GM12878 (cell line): ENCODE results near the gene CACNA2D3. TPM values are rescaled to one million over a fixed set of nuclear protein-coding genes. Genes with fewer than 3 reads are reported as not detected.

Source experiments
- ATAC-seq: fragments of 200-7000 bp; cut with Tn5 transposase; 3 replicates; pipeline ENCODE4 v1.9.1; 2020; ENCODE audit warnings: mild to moderate bottlenecking, moderate library complexity
- BruUV-seq: library from RNA; stranded (reverse); fragments of 400-500 nt; replicated peaks from 2 replicates; lab custom pipeline; 2021; lab: Mats Ljungman, UMichigan
- CTCF ChIA-PET: fragments of 300-600 bp; sonication (Branson Sonifier 250); formaldehyde crosslinking; extraction: SDS; loops from one replicate; lab custom pipeline; 2021; ENCODE audit warnings: inconsistent platforms; lab: Yijun Ruan, JAX
- POLR2A ChIA-PET: fragments of 350-600 bp; formaldehyde crosslinking; extraction: SDS; loops from one replicate; lab custom pipeline; 2021; ENCODE audit warnings: inconsistent platforms; lab: Charles Lee
- RAD21 ChIA-PET: fragments of 300-600 bp; sonication (Branson Sonifier 250); formaldehyde crosslinking; loops from one replicate; lab custom pipeline; 2023; ENCODE audit warnings: antibody characterized with exemption; ENCODE audit not compliant: unreplicated experiment; lab: Charles Lee
- SMC1A ChIA-PET: fragments of 300-600 bp; sonication (Branson Sonifier 250); formaldehyde crosslinking; loops from one replicate; lab custom pipeline; 2023; ENCODE audit not compliant: unreplicated experiment, uncharacterized antibody; lab: Charles Lee
- DNase-seq: peaks from one replicate; pipeline ENCODE4 v3.0.0-alpha.2; 2011; ENCODE audit warnings: low read depth, low spot score
- FAIRE-seq: peaks from 3 replicates; lab custom pipeline; 2011; peaks lifted over from hg19 to GRCh38; lab: Jason Lieb, UNC
- H2AFZ ChIP-seq: 2 replicates; pipeline ENCODE4 v1.6.0; 2011; ENCODE audit warnings: low read depth, low read length, control low read depth; ENCODE audit not compliant: control insufficient read depth
- H3K27ac ChIP-seq: 2 replicates; pipeline ENCODE4 v1.5.1; 2011; ENCODE audit warnings: control low read depth; ENCODE audit not compliant: control insufficient read depth, insufficient read depth
- H3K27me3 ChIP-seq, 2 experiments: replicated peaks in 1 of 2; 2 replicates each; pipeline versions ENCODE4 v1.6.0 to v1.6.1; 2011; ENCODE audit warnings: low read length in 1 of 2; ENCODE audit not compliant: control insufficient read depth in 2 of 2, insufficient read depth in 2 of 2
- H3K36me3 ChIP-seq, 2 experiments: 2 replicates each; pipeline ENCODE4 v1.5.1; 2011; ENCODE audit warnings: low read length in 1 of 2; ENCODE audit not compliant: control insufficient read depth in 2 of 2, insufficient read depth in 2 of 2
- H3K4me1 ChIP-seq: 2 replicates; pipeline ENCODE4 v1.6.1; 2011; ENCODE audit warnings: mild to moderate bottlenecking, low read length, moderate library complexity, mixed read lengths; ENCODE audit not compliant: control insufficient read depth, insufficient read depth
- H3K4me2 ChIP-seq: 2 replicates; pipeline ENCODE4 v1.6.0; 2011; ENCODE audit warnings: control low read depth; ENCODE audit not compliant: control insufficient read depth, insufficient read depth
- H3K4me3 ChIP-seq: fragments of 200-600 bp; sonication (generic); 2 replicates; pipeline ENCODE4 v1.5.1; 2016
- H3K79me2 ChIP-seq: 2 replicates; pipeline ENCODE4 v1.6.0; 2011; ENCODE audit warnings: low read length; ENCODE audit not compliant: control insufficient read depth, insufficient read depth
- H3K9ac ChIP-seq: 2 replicates; pipeline ENCODE4 v1.8.0; 2011; ENCODE audit warnings: low read length, control low read depth, mixed read lengths; ENCODE audit not compliant: control insufficient read depth, insufficient read depth
- H3K9me3 ChIP-seq: replicated peaks from 3 replicates; pipeline ENCODE4 v1.5.1; 2011; ENCODE audit warnings: mild to moderate bottlenecking, low read length; ENCODE audit not compliant: control insufficient read depth, insufficient read depth
- H4K20me1 ChIP-seq: 2 replicates; pipeline ENCODE4 v1.6.0; 2011; ENCODE audit not compliant: control insufficient read depth, insufficient read depth
- BHLHE40 ChIP-seq, 2 experiments: fragments of 450-650 bp in 1 of 2; IDR thresholded peaks; 2 replicates each; pipeline ENCODE4 v1.6.1; 2011 to 2017; ENCODE audit warnings: low read depth in 2 of 2, borderline replicate concordance in 1 of 2, improper control_type of control experiment in 1 of 2, low read length in 1 of 2, mild to moderate bottlenecking in 1 of 2
- CHD1 ChIP-seq: IDR thresholded peaks from 2 replicates; pipeline ENCODE4 v1.6.1; 2012; ENCODE audit warnings: low read depth, low read length, improper control_type of control experiment
- HDAC2 ChIP-seq: fragments of 200-600 bp; sonication (generic); IDR thresholded peaks from 2 replicates; pipeline ENCODE4 v1.6.1; 2017
- NBN ChIP-seq: fragments of 450-650 bp; IDR thresholded peaks from 2 replicates; pipeline ENCODE4 v1.6.1; 2016
- SREBF2 ChIP-seq: IDR thresholded peaks from 2 replicates; pipeline ENCODE4 v1.6.1; 2012; ENCODE audit warnings: mild to moderate bottlenecking, low read length
- TCF7 ChIP-seq: IDR thresholded peaks from 2 replicates; pipeline ENCODE4 v1.6.1; 2014; ENCODE audit warnings: antibody characterized with exemption, borderline replicate concordance
- WGBS: methylation state at CpG from one replicate; pipeline ENCODE4 v1.1.6; 2016; ENCODE audit warnings: low lambda C conversion rate; ENCODE audit not compliant: insufficient replicate concordance, insufficient coverage; ENCODE audit errors: missing lambda C conversion rate; 5-methylcytosine and 5-hydroxymethylcytosine counted together
- in situ Hi-C: fragments of 300-500 bp; cut with MboI; formaldehyde crosslinking; loops from 9 replicates; pipeline ENCODE4 v1.14.3; 2018; ENCODE audit warnings: mixed read lengths
- intact Hi-C: fragments of 100-400 bp; cut with micrococcal nuclease; formaldehyde crosslinking; loops from one replicate; pipeline ENCODE4 v1.14.2; 2022; ENCODE audit not compliant: unreplicated experiment
- polyA plus RNA-seq, 11 experiments: library from polyadenylated mRNA; depleted of rRNA in 4 of 11; unstranded in 6 of 11; stranded (reverse) in 5 of 11; fragments of >200 nt; fragmentation: Nextera tagmentation in 4 of 11; fragmentation: Illumina TruSeq in 1 of 11; extraction: Ambion mirVana in 4 of 11; extraction: Trizol in 1 of 11; gene quantifications; 1 replicate in 1 of 11; 2 replicates in 10 of 11; pipeline versions ENCODE4 v1.2.1 to v1.2.3, GENCODE V29; 2011 to 2016; ENCODE audit warnings: inconsistent platforms in 2 of 11, missing spikeins in 2 of 11, low read depth in 1 of 11
- total RNA-seq, 4 experiments: library from RNA; depleted of rRNA in 3 of 4; stranded (reverse); fragments of >200 nt in 3 of 4; fragmentation: Illumina TruSeq in 1 of 4; extraction: Trizol in 1 of 4; gene quantifications; 2 replicates each; pipeline versions ENCODE4 v1.2.1 to v1.2.3, GENCODE V29; 2013 to 2021
- TF ChIP-seq, protein P1 (sequence below), 3 experiments: IDR thresholded peaks in 2 of 3; conservative IDR thresholded peaks in 1 of 3; 2 replicates each; pipeline ENCODE4 v1.5.1; 2011; ENCODE audit warnings: low read depth in 3 of 3, low read length in 3 of 3, mild to moderate bottlenecking in 3 of 3, control low read depth in 2 of 3, moderate library complexity in 2 of 3, inconsistent platforms in 1 of 3, mixed read lengths in 1 of 3; ENCODE audit not compliant: control insufficient read depth in 2 of 3, insufficient read depth in 1 of 3; ENCODE audit errors: extremely low read depth in 1 of 3
- TF ChIP-seq, protein P2 (sequence below): fragments of 150-350 bp; IDR thresholded peaks from 2 replicates; pipeline ENCODE4 v1.6.1; 2016; ENCODE audit warnings: low read depth, low read length

The CACNA2D3 gene
- total and polyA plus RNA-seq, 10 of the 15 experiments (the other 5 are each of a cell fraction or from before 2014, with no cell fraction given), result not detected

DNA sequence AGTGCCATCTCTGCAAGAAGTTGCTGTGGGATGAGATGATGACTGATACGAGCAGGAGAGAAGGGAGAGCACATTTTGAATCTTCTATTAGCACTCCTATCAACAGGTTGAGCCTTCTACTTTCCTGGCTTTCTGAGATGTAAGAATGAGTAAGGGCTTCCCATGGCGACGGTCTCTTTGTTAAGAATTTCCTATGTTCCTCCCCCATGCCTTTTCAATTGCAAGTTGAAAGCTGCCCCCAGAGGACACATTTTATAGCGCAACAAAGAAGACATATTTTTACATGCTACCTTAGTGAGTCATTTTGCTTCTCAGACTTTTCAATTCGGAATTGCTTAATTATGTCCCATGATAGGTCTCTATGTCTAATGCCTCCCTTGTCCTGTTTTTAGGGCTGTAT lies 876.8 kb downstream of the CACNA2D3 start:
- no TSS peak for BruUV-seq
- in situ Hi-C loops, result no loop called here
- no peak for ATAC-seq
- FAIRE-seq, result no peak
- ChIA-PET SMC1A (no interaction called here), POLR2A (no interaction called here), CTCF (no interaction called here), RAD21 (interaction anchor here (0.7 kb wide), 1 partner anchor 14 kb away, joined by 3 read pairs; no protein-coding TSS in a partner anchor)
- intact Hi-C loops, result no loop called here
- Histone ChIP-seq H3K27me3 (no peaks in the 10 kb centered on the region), H3K36me3 (no peaks in the 10 kb centered on the region), H3K4me3 (no peak overlapping the region), H3K4me2 (no peak overlapping the region), H2AFZ (no peak overlapping the region), H3K79me2 (no peaks in the 10 kb centered on the region), H3K4me1 (no peaks in the 10 kb centered on the region), H3K9me3 (no peaks in the 10 kb centered on the region), H3K9ac (no peak overlapping the region), H3K27ac (no peak overlapping the region), H4K20me1 (no peaks in the 10 kb centered on the region)
- DNase-seq, result no peak
- WGBS, result 6% methylated on average over 5 of the region's 5 CpGs
- TF ChIP-seq NBN (no peak), CHD1 (no peak), BHLHE40 (IDR thresholded peaks at IDR 0.05; ENCODE audit: borderline replicate concordance in 1 of 2, low read depth in 2 of 2, low read length in 1 of 2) (no peak)
- TF ChIP-seq, protein P1, sequence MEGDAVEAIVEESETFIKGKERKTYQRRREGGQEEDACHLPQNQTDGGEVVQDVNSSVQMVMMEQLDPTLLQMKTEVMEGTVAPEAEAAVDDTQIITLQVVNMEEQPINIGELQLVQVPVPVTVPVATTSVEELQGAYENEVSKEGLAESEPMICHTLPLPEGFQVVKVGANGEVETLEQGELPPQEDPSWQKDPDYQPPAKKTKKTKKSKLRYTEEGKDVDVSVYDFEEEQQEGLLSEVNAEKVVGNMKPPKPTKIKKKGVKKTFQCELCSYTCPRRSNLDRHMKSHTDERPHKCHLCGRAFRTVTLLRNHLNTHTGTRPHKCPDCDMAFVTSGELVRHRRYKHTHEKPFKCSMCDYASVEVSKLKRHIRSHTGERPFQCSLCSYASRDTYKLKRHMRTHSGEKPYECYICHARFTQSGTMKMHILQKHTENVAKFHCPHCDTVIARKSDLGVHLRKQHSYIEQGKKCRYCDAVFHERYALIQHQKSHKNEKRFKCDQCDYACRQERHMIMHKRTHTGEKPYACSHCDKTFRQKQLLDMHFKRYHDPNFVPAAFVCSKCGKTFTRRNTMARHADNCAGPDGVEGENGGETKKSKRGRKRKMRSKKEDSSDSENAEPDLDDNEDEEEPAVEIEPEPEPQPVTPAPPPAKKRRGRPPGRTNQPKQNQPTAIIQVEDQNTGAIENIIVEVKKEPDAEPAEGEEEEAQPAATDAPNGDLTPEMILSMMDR (IDR thresholded peaks at IDR 0.05 in 2 of 3, conservative IDR thresholded peaks at IDR 0.05 in 1 of 3; ENCODE audit: control insufficient read depth in 2 of 3, extremely low read depth in 1 of 3, insufficient read depth in 1 of 3, low read depth in 3 of 3, low read length in 3 of 3), result peak in 2 of 3 experiments; percentile 4 to 24; a peak in 1 of 6 replicates

DNA sequence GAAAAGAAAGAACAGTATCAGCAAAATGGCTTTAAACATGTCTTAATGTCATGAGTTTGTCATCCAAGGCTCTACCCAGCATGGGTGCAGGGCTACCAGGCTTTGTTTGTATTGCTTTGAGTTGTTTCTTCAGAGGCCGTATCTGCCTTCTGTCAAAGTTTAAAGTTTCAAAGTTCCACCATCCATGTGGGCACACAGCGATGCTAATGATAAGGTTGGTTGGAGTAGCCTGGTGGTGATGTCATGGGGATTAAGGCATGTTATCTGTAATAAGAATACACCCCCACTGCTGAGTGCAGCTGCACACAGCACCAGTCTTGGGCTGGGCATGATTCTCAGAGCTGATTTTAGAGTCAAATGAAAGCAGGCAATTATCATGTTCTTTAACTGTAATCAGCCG lies 877.5 kb downstream of the CACNA2D3 start:
- Histone ChIP-seq H3K4me2 (no peak overlapping the region), H2AFZ (no peak overlapping the region), H3K4me1 (no peaks in the 10 kb centered on the region), H3K27me3 (no peaks in the 10 kb centered on the region), H3K9me3 (no peaks in the 10 kb centered on the region)
- ATAC-seq, result no peak
- DNase-seq, result no peak
- CTCF ChIA-PET, result no interaction called here
- intact Hi-C loops, result no loop called here
- no TSS peak for BruUV-seq
- 56% methylated on average over 3 of the region's 3 CpGs for WGBS
- RAD21 ChIA-PET, result no interaction called here
- in situ Hi-C loops, result no loop called here
- TF ChIP-seq SREBF2 (no peak), TCF7 (no peak), HDAC2 (no peak)
- TF ChIP-seq, protein P2, sequence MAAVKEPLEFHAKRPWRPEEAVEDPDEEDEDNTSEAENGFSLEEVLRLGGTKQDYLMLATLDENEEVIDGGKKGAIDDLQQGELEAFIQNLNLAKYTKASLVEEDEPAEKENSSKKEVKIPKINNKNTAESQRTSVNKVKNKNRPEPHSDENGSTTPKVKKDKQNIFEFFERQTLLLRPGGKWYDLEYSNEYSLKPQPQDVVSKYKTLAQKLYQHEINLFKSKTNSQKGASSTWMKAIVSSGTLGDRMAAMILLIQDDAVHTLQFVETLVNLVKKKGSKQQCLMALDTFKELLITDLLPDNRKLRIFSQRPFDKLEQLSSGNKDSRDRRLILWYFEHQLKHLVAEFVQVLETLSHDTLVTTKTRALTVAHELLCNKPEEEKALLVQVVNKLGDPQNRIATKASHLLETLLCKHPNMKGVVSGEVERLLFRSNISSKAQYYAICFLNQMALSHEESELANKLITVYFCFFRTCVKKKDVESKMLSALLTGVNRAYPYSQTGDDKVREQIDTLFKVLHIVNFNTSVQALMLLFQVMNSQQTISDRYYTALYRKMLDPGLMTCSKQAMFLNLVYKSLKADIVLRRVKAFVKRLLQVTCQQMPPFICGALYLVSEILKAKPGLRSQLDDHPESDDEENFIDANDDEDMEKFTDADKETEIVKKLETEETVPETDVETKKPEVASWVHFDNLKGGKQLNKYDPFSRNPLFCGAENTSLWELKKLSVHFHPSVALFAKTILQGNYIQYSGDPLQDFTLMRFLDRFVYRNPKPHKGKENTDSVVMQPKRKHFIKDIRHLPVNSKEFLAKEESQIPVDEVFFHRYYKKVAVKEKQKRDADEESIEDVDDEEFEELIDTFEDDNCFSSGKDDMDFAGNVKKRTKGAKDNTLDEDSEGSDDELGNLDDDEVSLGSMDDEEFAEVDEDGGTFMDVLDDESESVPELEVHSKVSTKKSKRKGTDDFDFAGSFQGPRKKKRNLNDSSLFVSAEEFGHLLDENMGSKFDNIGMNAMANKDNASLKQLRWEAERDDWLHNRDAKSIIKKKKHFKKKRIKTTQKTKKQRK, result no peak
- TF ChIP-seq, all 136 proteins: peak for 0
- ChIA-PET POLR2A (no interaction called here), SMC1A (no interaction called here)
- Histone ChIP-seq H4K20me1 (no peaks in the 10 kb centered on the region), H3K9ac (no peak overlapping the region), H3K36me3 (no peaks in the 10 kb centered on the region), H3K27ac (no peak overlapping the region), H3K4me3 (no peak overlapping the region), H3K79me2 (no peaks in the 10 kb centered on the region)
- no peak for FAIRE-seq
